SW 1271 (cell line): Measurements from ENCODE around the gene HMGCL.
"Not testable (repeated sequence)": the region's sequence is repeated elsewhere in the genome, so short reads cannot be mapped to it uniquely, and the experiment has no call there.

Experiments
- DNase-seq, 2 experiments: peaks; one replicate each; lab custom pipeline; 2025; lab: John Stamatoyannopoulos, UW

Gene HMGCL

GRCh38 chr1:23825076-23825761 lies at the start of gene HMGCL:
HMGCL (minus strand) TSS chr1:23825429; CDS start chr1:23825415, 14 bp downstream.
- DNase-seq: peak; percentile 16 to 84

GRCh38 chr1:23872421-23872820 lies 47.2 kb upstream of the HMGCL start:
- no peak for DNase-seq

- DNase-seq: no peak
These were observed 43.8 kb upstream of the HMGCL start for GRCh38 chr1:23869051-23869450.

GRCh38 chr1:23868557-23869016 lies 43.4 kb upstream of the HMGCL start:
- no peak for DNase-seq

GRCh38 chr1:23867895-23868556 lies 42.8 kb upstream of the HMGCL start, which contains the start of gene FUCA1:
FUCA1 (minus strand) TSS chr1:23868290; CDS start chr1:23868286, 4 bp downstream.
- DNase-seq: peak; percentile 74 to 82

- DNase-seq: no peak
These were observed 42.3 kb upstream of the HMGCL start for GRCh38 chr1:23867542-23867894.

GRCh38 chr1:23865543-23865930 lies 40.3 kb upstream of the HMGCL start:
- DNase-seq: peak; percentile 15 to 71

- no peak for DNase-seq
These were observed 39.7 kb upstream of the HMGCL start for GRCh38 chr1:23864801-23865542.

- no peak for DNase-seq
These were observed 37.4 kb upstream of the HMGCL start for GRCh38 chr1:23862640-23863039.

GRCh38 chr1:23854568-23854967 lies 29.3 kb upstream of the HMGCL start:
- no peak for DNase-seq

- not testable (repeated sequence) for DNase-seq
These were observed 27.9 kb upstream of the HMGCL start for GRCh38 chr1:23853124-23853523.

- DNase-seq: not testable (repeated sequence)
These were observed 26.2 kb upstream of the HMGCL start for GRCh38 chr1:23851406-23851805.

- no peak for DNase-seq
These were observed 23.7 kb upstream of the HMGCL start for GRCh38 chr1:23848673-23849616.

- not testable (repeated sequence) for DNase-seq
These were observed 22.4 kb upstream of the HMGCL start for GRCh38 chr1:23847482-23848095.

GRCh38 chr1:23845163-23845562 lies 19.9 kb upstream of the HMGCL start:
- DNase-seq: no peak

- DNase-seq: no peak
These were observed 18.4 kb upstream of the HMGCL start for GRCh38 chr1:23843644-23844043.

- peak in 1 of 2 experiments; percentile 35 for DNase-seq
These were observed 13.2 kb upstream of the HMGCL start for GRCh38 chr1:23838401-23838866.

GRCh38 chr1:23837908-23838307 lies 12.7 kb upstream of the HMGCL start:
- DNase-seq: no peak

- DNase-seq: no peak
These were observed 10.8 kb upstream of the HMGCL start for GRCh38 chr1:23836037-23836436.

- not testable (repeated sequence) for DNase-seq
These were observed 8.9 kb upstream of the HMGCL start for GRCh38 chr1:23834156-23834555.

- no peak for DNase-seq
These were observed 2.5 kb upstream of the HMGCL start for GRCh38 chr1:23827717-23828116.
